Brain microvascular endothelial cell (primary cell): ENCODE results near the gene MLPH.

ENCODE experiments used
- DNase-seq: peaks from one replicate; pipeline ENCODE4 v3.0.0-alpha.2; 2020
- H3K27ac ChIP-seq: fragments of 250-450 bp; sonication (Bioruptor Pico); 2 replicates; pipeline ENCODE4 v1.5.1; 2020; ENCODE audit warnings: mild to moderate bottlenecking, moderate library complexity
- H3K27me3 ChIP-seq: fragments of 250-450 bp; sonication (Bioruptor Pico); replicated peaks from 2 replicates; pipeline ENCODE4 v1.5.1; 2020; ENCODE audit warnings: mild to moderate bottlenecking
- H3K36me3 ChIP-seq: fragments of 250-450 bp; sonication (Bioruptor Pico); replicated peaks from 2 replicates; pipeline ENCODE4 v1.5.1; 2020; ENCODE audit warnings: mild to moderate bottlenecking
- H3K4me3 ChIP-seq: 2 replicates; pipeline ENCODE4 v1.5.1; 2011; ENCODE audit warnings: low read depth, mild to moderate bottlenecking, control low read depth, low read length, moderate library complexity
- CTCF ChIP-seq: IDR thresholded peaks from 2 replicates; pipeline ENCODE4 v1.5.1; 2011; ENCODE audit warnings: low read depth, mild to moderate bottlenecking, moderate library complexity, low read length, control low read depth, inconsistent platforms; ENCODE audit errors: missing control alignments
- in situ Hi-C: cut with HindIII; loops from 2 replicates; pipeline ENCODE4 v1.10.0; 2017; ENCODE audit warnings: low sequenced_read_pairs, low pct_ligation_motif_present

The MLPH gene

GRCh38 chr2:237490009-237490711, 3.1 kb downstream of the MLPH start:
- Histone ChIP-seq H3K36me3 (peaks cover 56% of the 10 kb centered on the region), H3K4me3 (no peak overlapping the region), H3K27me3 (no peaks in the 10 kb centered on the region), H3K27ac (peak overlapping the region; percentile 95)
- DNase-seq: no peak
- in situ Hi-C loops: no loop called here
- no peak for TF ChIP-seq CTCF

GRCh38 chr2:237490795-237491194, 3.7 kb downstream of the MLPH start:
- TF ChIP-seq CTCF: no peak
- H3K27me3 ChIP-seq: no peaks in the 10 kb centered on the region
- H3K4me3 ChIP-seq: no peak overlapping the region
- DNase-seq: no peak
- peaks cover 63% of the 10 kb centered on the region for H3K36me3 ChIP-seq
- no peak overlapping the region for H3K27ac ChIP-seq
- in situ Hi-C loops: no loop called here

GRCh38 chr2:237491515-237492118, 4.6 kb downstream of the MLPH start:
- Histone ChIP-seq H3K27ac (peak overlapping the region; percentile 13), H3K4me3 (no peak overlapping the region), H3K27me3 (no peaks in the 10 kb centered on the region), H3K36me3 (peaks cover 71% of the 10 kb centered on the region)
- in situ Hi-C loops: no loop called here
- no peak for TF ChIP-seq CTCF
- no peak for DNase-seq

GRCh38 chr2:237492137-237492890, 5.3 kb downstream of the MLPH start:
- in situ Hi-C loops: no loop called here
- H3K27me3 ChIP-seq: no peaks in the 10 kb centered on the region
- no peak for TF ChIP-seq CTCF
- peak overlapping the region; percentile 13 for H3K27ac ChIP-seq
- H3K4me3 ChIP-seq: no peak overlapping the region
- peaks cover 78% of the 10 kb centered on the region for H3K36me3 ChIP-seq
- no peak for DNase-seq

GRCh38 chr2:237494066-237494465, 7.0 kb downstream of the MLPH start:
- H3K27me3 ChIP-seq: no peaks in the 10 kb centered on the region
- peaks cover 87% of the 10 kb centered on the region for H3K36me3 ChIP-seq
- in situ Hi-C loops: no loop called here
- no peak for TF ChIP-seq CTCF
- no peak overlapping the region for H3K4me3 ChIP-seq
- DNase-seq: no peak
- H3K27ac ChIP-seq: no peak overlapping the region
